ENCODE measurements around the gene VPS45.

DNA sequence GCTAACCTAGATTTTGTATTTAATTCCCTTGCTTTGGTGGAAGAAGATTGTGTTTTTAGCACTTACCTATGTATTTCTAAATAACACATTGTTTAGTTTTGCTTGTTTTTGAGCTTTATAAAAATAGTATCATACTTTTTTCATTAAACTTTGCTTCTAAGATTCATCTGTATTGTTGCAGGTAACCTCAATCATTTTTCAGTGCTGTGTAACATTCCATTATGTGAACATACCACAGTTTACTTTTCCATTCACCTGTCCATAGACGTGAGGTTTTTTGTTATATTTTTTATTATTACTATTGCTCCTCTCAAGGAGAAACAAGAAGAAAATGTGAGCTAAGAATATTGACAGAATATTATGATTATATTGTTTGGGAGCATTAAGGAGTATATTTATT, 67.0 kb downstream of the VPS45 start:
- TF ChIP-seq, protein P1, sequence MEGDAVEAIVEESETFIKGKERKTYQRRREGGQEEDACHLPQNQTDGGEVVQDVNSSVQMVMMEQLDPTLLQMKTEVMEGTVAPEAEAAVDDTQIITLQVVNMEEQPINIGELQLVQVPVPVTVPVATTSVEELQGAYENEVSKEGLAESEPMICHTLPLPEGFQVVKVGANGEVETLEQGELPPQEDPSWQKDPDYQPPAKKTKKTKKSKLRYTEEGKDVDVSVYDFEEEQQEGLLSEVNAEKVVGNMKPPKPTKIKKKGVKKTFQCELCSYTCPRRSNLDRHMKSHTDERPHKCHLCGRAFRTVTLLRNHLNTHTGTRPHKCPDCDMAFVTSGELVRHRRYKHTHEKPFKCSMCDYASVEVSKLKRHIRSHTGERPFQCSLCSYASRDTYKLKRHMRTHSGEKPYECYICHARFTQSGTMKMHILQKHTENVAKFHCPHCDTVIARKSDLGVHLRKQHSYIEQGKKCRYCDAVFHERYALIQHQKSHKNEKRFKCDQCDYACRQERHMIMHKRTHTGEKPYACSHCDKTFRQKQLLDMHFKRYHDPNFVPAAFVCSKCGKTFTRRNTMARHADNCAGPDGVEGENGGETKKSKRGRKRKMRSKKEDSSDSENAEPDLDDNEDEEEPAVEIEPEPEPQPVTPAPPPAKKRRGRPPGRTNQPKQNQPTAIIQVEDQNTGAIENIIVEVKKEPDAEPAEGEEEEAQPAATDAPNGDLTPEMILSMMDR (conservative IDR thresholded peaks at IDR 0.05; ENCODE audit: low read depth, low read length) = no peak
- no peak for TF ChIP-seq EZH2 (IDR thresholded peaks at IDR 0.05; ENCODE audit: borderline replicate concordance, low read depth, low read length, poor library complexity, severe bottlenecking)
